ENCODE measurements around the gene GPR183.

Gene GPR183

DNA sequence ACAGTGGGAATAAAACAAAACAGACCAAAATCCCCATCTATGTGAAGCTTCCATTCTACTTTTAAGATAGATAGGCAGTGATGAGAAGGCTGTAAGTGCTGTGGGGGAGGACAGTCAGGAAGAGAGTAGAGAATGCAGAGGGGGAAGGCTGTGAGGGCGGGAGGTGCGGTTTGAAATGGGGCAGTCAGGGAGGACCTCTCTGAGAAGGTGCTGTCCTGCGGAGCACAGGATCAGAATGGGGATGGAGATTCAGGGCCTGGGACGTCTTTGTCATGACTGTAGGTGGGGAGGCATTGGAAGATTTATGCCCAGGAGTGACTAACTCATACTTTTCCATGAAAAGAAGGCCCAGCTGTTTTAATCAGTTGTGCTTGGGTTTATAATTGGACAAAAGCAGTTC, 3.9 kb upstream of the GPR183 start:
- DNase-seq = no peak

- peak; percentile 64 for DNase-seq
Measured at GRCh38 chr13:99310382-99311031, 3.3 kb upstream of the GPR183 start.

- DNase-seq = no peak
Measured at GRCh38 chr13:99308471-99309087, 1.4 kb upstream of the GPR183 start.

GRCh38 chr13:99307648-99308339, 595 bp upstream of the GPR183 start:
- peak; percentile 91 for DNase-seq

- no peak for DNase-seq
Measured at GRCh38 chr13:99305566-99305965, 1.6 kb downstream of the GPR183 start.

- no peak for DNase-seq
Measured at GRCh38 chr13:99305158-99305557, 2.0 kb downstream of the GPR183 start.

GRCh38 chr13:99304541-99304940, 2.7 kb downstream of the GPR183 start:
- DNase-seq = no peak

DNA sequence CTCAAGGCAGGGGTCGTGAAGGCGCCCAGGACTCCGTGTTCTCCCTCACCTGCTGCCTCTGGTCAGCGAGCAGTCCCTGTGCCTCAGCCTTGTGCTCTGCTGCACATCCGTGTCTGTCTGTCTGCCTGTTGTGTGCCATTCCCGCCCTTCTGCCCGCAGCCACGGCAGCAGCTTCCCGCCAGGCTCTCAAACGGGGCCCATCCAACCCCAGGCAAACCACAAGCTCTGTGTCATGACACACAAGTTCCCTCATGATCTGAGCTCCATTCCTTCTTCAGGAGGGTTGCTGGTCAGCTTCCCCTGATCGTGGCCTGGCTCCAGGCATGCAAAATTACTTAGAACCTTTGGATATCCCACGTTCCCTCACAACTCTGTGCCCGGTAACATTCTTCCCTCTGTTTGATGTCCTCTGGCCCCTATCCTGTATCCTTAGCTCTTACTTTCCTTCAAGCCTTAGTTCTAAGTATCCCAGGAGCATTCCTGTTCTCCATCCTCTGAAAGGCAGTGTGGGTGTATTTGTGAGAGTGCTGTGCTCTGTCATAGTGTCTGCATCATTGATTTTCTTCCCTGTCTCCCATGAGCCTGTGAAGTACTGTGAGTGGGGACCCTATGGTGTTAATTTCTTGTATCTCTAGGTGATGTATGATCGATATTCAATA, 3.2 kb downstream of the GPR183 start:
- DNase-seq = peak; percentile 76

DNA sequence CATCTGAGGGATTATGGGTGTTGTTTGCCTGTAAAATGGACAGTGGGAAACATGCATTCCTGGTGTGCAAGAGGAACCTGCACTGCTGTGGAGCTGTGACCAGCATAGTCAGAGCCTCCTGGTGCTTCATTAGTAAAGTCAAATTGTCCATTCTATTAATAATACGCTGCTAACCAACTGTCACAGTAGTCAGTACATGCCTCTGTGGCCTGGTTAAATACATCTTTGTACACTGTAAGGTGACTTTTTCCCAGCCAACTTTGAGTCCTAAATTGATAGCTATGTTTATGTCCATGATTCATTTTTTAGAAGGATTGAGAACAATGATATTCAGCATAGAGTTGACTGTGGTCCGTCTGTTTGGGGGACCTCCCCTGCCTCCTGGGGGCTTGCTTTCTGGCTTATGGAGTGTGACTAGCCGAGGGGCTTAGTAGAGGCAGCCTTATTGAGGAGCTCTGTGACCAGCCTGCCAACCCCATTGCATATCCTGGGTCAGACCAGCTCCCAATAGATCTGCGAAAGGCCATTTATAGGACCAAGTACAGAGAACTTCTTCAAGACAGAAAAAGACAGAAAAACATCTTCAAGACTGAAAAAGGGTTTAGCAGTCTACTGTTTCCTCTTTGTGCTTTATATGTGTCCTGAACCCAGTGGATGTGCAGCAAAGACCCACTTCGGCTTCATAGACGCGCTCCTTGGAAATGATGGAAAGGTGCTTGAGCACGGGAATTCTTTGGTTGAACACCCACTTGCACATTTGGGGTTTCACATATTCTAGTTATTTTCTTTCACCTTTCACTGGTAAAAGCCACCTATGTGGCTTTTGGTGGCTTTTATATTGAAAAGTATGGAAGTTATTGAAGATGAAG, 4.3 kb downstream of the GPR183 start:
- DNase-seq = no peak

DNA sequence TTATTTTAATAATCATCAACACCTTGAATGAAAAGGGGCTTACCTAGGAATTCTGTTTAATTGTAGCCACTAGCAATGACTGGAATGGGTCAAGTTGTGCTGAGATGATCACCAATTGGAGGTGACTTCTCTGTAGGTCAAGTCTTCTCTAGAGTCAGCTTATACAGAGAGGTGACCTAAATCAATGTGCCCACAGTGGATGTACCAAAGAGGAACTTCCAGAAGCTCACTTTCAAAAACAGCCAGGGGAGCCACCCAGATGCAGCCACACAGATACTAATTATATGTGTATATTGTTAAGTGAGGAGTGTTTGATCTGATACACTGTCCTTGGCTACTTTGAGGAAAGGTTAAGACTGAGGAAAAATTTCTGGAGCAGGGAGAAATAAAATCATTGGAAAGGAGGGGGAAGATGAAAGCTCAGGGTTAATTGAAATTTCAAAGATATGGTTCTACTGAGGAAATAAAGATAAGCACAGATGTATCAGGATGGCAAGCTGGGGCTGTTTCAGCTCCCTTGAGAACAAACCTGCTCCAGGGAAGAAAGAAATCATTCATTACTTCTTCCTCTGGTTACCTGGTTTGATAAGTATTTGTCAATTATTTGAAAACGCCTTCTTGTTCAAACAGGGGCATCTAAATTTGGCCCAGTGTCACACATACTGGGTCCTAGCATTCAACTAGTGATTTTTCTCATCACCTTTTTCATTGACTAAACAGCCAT, 5.1 kb downstream of the GPR183 start:
- no peak for DNase-seq

DNA sequence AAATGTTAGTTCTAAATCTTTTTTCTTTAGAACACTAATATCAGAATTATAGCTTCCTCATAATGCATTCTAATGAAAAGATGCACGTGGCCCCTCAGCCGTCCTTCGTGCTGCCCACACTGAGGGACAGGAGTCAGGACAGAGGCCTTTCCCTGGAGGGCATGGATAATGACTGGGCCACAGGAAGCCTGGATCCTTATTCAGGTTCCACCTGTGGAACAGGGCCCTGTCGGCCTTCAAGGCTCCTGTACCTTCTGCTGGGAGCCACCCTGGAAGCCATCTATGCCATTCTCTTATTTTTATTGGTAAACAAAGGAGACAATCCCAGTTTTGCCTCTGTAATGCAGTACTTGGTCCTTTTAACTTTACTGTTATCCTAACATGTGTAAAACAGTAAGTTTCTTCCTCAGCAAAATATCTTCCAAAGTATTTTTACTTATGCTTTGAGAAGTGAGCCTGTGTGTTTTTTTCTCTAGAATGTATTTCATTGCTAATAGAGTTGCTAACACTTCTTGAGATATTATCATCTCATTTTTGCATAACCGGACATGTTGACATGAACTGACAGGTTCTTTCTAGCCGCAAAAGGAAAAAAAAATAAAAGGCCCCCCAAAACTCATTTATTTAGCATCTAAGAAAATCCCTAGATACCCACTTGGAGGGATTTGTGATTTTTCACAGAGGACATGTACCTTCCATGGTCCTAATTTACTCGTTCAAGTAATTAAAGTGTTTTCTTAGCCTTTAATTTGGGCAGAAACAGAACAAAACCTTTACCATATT, 6.0 kb downstream of the GPR183 start:
- DNase-seq = no peak

- no peak for DNase-seq
Measured at GRCh38 chr13:99299920-99300341, 7.3 kb downstream of the GPR183 start.

- no peak for DNase-seq
Measured at GRCh38 chr13:99299256-99299919, 7.8 kb downstream of the GPR183 start.

- DNase-seq = no peak
Measured at GRCh38 chr13:99298056-99298455, 9.1 kb downstream of the GPR183 start.

DNA sequence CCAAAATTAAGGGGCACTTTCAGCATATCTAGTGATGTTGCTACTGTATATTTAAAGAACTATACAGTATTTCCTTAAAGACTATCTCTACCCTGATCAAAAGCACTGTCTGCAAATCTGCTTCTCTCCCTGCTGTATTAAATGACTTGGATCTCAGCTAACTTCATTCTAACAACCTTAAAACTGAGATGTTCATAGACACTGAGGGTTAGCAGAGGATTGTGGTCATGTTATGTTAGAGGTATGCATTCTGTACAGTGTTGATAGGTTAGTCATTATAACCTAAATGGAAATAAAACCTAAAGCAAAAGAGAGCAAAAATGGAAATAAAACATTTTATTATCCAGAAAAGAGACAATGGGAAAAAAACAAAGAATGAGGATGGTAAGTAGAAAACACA, 9.9 kb downstream of the GPR183 start:
- DNase-seq = no peak

DNA sequence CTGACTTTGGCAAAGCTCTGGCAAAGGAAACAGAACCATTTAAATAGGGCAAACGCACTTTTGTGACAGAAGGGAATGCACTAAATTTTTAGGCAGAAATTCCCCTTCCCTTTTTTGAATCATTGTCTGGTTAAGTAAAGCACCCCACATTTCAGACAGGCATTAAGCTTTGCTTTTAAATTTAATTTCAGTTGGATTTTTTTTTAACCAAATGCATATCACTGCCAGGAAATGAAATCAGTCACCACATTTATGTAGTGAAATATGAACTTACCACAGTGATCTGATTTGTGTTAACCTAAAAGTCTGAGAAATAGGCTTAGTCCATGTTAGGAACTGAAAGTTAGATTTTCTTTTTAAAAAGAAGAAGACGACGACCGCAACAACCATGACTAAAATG, 10.8 kb downstream of the GPR183 start:
- peak; percentile 73 for DNase-seq

GRCh38 chr13:99295488-99296252, 11.5 kb downstream of the GPR183 start:
- DNase-seq = no peak

DNA sequence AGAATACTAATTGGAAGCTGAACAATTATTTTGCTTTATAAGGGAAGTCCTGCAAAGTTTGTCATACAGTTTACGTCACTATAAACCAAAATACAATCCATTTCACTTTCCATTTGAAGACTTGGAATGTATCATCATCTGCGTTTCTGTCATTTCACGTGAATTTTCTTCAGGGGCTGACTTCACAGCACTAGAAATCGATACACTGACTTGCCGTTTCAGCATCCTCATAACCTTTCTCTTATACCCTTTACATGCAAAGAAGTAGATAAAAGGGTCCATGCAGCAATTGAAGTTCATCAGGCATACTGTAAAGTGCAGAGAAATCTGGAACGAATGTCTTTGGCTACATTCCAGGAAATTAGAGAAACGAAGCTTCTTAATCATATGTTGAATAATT, 12.2 kb downstream of the GPR183 start:
- no peak for DNase-seq

DNA sequence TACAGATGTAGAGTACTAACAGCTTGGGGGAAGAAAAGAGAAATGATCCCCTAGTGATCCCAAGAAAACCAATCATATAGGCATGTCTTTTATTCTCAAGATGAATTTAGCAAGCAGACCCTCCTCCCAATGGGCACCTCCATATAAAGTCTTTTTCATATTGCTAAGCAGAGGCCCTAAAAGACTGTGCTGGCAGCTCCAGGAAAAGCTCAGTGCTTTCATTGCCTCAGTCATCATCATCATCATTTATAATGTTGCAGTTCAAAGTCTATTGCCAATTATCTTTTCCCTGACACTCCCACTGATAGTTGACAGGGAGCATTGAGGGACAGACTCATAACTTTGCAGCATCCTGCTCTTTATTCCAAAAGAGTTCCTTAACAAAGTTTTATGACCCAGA, 13.0 kb downstream of the GPR183 start:
- DNase-seq = no peak

GRCh38 chr13:99293178-99293577, 14.0 kb downstream of the GPR183 start:
- no peak for DNase-seq

Measured in activated CD4-positive, alpha-beta T cell treated with anti-CD3 and anti-CD28 coated beads, Interleukin-2, amount 50 U/mL, for 16 hours (primary cell).